HG03575 (cell line): ENCODE measurements around the gene ABCB4.

Source experiments
- ATAC-seq: cut with Tn5 transposase; IDR thresholded peaks from one replicate; pipeline ENCODE4 v1.9.1; 2021; ENCODE audit not compliant: unreplicated experiment, insufficient number of reproducible peaks, low FRiP score; ENCODE audit errors: extremely low read depth

The ABCB4 gene

DNA sequence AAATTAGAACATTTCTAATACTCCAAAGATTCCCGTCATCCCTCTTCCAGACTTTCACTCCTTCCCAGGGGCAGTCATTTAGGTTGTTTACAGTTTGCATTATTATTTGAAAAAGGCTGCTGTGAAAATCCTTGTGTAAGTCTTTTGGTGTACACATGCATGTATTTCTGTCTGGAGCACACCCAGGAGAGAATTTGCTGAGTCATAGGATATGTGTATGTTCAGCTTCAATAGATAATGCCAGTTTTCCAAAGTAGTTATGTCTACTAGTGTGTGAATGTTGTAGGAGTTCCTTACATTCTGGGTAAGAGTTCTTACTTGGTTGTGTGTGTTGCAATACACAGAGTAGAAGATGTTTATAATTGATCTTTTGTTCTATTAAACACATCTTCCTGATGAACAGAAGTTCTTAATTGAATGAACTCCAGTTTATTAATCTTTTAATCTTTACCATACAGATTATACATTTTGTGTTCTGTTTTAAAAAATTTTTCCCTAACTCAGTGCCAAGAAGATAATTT is 104.8 kb downstream of the ABCB4 start:
- ATAC-seq = no peak

DNA sequence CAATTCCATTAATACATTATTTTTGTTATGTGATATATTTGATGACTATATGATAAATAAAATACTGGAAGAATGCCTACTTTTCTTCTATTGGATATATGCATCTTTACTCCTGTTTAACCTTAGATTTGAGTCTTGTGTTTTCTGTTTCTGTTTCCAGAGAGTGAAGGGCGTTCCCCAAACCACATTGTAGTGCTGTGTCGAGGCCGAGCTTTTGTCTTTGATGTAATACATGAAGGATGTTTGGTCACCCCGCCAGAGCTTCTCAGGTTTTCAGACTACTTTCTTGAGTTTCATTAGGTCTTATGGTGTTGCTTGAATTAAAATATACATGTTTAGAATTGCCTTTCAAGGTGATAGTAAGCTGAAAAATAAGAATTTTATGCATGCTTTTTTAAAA is 106.3 kb downstream of the ABCB4 start:
- ATAC-seq = no peak

DNA sequence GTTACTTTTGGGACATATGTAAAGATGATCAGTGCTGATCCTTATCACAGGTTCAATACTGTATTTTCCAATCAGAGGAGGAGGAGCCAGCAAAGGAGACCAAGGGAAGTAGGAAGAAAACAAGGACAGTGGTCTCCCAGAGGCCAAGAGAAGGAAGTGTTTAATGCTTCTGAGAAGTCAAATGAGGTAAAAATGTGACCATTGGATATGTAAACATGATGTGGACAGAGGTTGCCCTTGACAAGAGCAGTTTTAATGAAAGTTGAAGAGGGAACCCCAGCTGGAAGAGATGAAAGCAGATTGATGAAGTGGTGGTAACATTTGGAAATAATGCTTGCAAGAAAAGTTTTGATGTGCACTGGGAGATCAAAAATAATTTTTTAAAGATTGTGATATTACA is 111.2 kb downstream of the ABCB4 start:
- ATAC-seq = no peak

DNA sequence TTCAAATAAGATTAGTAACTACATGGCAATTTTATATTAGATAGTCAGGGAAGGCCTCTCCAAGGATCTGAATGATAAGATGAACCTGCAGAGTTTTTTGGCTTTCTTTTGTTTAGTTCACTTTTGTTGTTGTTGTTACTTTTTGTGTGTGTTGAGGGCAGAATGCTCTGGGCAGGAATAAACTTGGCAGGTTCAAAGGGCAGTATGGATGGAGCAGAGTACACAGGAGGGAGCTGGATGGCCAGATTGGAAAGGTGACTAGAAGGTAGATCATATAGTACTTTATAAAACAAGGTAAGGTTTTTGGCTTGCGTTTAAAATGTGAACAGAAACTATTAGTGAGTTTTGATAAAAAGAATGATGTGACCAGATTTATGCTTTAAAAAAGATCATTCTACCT is 112.1 kb downstream of the ABCB4 start:
- no peak for ATAC-seq

DNA sequence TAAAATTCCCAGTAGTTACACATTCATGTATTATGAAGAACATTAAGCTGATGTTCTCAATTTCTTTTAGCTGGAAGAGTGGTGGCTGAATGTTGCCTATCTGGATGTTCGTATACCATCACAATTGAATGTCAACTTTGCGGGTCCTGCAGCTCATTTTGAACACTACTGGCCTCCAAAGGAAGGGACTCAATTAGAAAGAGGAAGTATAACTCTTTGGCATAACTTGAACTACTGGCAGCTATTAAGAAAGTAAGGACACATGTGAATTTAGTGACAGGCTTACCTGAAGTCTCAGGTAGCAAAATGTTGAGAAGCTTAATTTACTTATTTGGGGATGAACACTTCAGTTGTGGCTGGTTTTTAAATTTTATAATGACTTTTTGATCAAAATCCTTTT is 114.2 kb downstream of the ABCB4 start:
- no peak for ATAC-seq

DNA sequence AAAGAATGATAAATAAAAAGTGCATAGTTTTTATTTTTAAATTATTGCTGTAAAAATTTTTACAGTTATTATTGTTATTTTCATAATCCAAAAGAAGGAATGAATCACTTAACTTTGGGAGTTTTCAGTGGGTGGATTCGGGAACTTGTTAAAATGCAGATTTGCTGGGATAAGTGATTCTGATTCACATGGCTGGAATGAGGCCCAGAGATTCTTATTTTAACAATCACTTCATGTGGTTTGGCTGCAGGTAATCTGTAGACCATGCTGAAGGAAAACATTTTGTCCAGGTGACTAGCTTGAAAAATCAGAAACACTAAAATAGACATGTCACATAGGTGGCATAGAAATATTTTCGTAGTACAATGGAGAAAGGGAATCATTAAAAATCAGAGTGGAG is 116.1 kb downstream of the ABCB4 start:
- ATAC-seq = no peak

DNA sequence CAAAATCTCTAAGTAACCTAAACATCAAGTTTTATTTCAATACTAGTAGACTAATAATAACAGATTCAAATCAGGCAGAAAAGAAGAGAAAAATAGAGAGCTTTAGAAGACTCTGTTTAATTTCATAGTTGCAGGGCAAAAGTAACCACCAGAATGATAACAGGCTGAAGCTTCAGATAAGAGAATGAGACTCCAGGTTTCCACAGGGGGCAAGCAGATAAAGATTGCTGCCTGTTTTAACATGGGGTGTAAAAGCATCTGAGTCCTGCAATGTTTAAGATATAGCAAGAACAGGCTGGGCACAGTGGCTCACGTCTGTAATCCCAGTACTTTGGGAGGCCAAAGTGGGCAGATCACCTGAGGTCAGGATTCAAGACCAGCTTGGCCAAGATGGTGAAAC is 119.0 kb downstream of the ABCB4 start:
- no peak for ATAC-seq

DNA sequence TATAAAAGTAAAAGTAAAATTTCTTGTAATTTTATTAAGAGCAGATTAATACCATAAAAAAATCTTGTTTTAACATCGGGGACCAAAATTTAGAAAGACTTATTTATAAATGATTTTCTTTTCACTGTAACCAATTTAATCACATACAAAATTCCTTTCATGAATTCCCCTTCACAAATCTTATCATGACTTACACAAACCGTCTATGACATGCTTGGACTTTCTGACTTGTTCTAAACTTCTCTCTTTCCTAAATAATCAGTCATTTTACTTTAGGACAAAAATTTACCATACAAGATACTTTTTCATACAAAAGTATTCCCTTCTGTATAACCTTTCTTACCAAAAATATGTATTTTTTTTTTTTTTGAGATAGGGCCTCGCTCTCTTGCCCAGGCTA is 120.7 kb downstream of the ABCB4 start:
- no peak for ATAC-seq
